GM23338 (cell line): ENCODE results near the gene TNFSF18. TPM values are rescaled to one million over a fixed set of nuclear protein-coding genes. Genes with fewer than 3 reads are reported as not detected.

Source experiments
- ATAC-seq: fragments of 200-7000 bp; cut with Tn5 transposase; 3 replicates; pipeline ENCODE4 v1.9.1; 2020
- DNase-seq: peaks from one replicate; pipeline ENCODE4 v3.0.0-alpha.2; 2015; ENCODE audit warnings: low spot score
- H2AFZ ChIP-seq: fragments of 200-600 bp; sonication (generic); 2 replicates; pipeline ENCODE4 v1.8.0; 2016; ENCODE audit warnings: antibody characterized with exemption, mild to moderate bottlenecking, moderate library complexity
- H3F3A ChIP-seq: fragments of 200-600 bp; sonication (generic); replicated peaks from 2 replicates; pipeline ENCODE4 v1.8.0; 2017; ENCODE audit warnings: antibody characterized with exemption, mixed run types, low read depth
- H3K27ac ChIP-seq: fragments of 200-600 bp; sonication (generic); 2 replicates; pipeline ENCODE4 v1.6.1; 2016; ENCODE audit warnings: low read depth
- H3K27me3 ChIP-seq: fragments of 200-600 bp; sonication (generic); 2 replicates; pipeline ENCODE4 v1.8.0; 2016; ENCODE audit warnings: mild to moderate bottlenecking, mixed run types, moderate library complexity; ENCODE audit not compliant: insufficient read depth
- H3K36me3 ChIP-seq: fragments of 200-600 bp; sonication (generic); 2 replicates; pipeline ENCODE4 v1.8.0; 2016; ENCODE audit warnings: mild to moderate bottlenecking; ENCODE audit not compliant: insufficient read depth
- H3K4me1 ChIP-seq: fragments of 200-600 bp; sonication (generic); 2 replicates; pipeline ENCODE4 v1.8.0; 2016; ENCODE audit warnings: mild to moderate bottlenecking, moderate library complexity; ENCODE audit not compliant: insufficient read depth
- H3K4me2 ChIP-seq: fragments of 200-600 bp; sonication (generic); 2 replicates; pipeline ENCODE4 v1.7.1; 2017; ENCODE audit warnings: mixed run types
- H3K4me3 ChIP-seq: fragments of 200-600 bp; sonication (generic); 2 replicates; pipeline ENCODE4 v1.6.1; 2016; ENCODE audit warnings: mixed run types
- H3K79me2 ChIP-seq: fragments of 200-600 bp; sonication (generic); replicated peaks from 2 replicates; pipeline ENCODE4 v1.8.0; 2017; ENCODE audit warnings: mild to moderate bottlenecking; ENCODE audit not compliant: insufficient read depth
- H3K9me2 ChIP-seq: fragments of 200-600 bp; sonication (generic); 2 replicates; pipeline ENCODE4 v1.8.0; 2017; ENCODE audit not compliant: insufficient read depth
- H4K20me1 ChIP-seq: fragments of 200-600 bp; sonication (generic); replicated peaks from 2 replicates; pipeline ENCODE4 v1.8.0; 2017; ENCODE audit warnings: mild to moderate bottlenecking; ENCODE audit not compliant: insufficient read depth
- H3K27ac Mint-ChIP-seq: 2 replicates; pipeline ENCODE4 v1.8.0; 2020; ENCODE audit warnings: inconsistent platforms, mild to moderate bottlenecking, moderate library complexity, mixed read lengths
- H3K27me3 Mint-ChIP-seq: 3 replicates; pipeline ENCODE4 v1.8.0; 2022; ENCODE audit warnings: low read depth, mild to moderate bottlenecking, moderate library complexity, mixed read lengths, inconsistent platforms; ENCODE audit not compliant: insufficient read depth, poor library complexity
- H3K36me3 Mint-ChIP-seq: 3 replicates; pipeline ENCODE4 v1.8.0; 2021; ENCODE audit warnings: low read depth, mild to moderate bottlenecking, inconsistent platforms, moderate library complexity, mixed read lengths
- H3K4me1 Mint-ChIP-seq: 3 replicates; pipeline ENCODE4 v1.8.0; 2020; ENCODE audit warnings: mild to moderate bottlenecking, inconsistent platforms, mixed read lengths
- H3K4me3 Mint-ChIP-seq: 3 replicates; pipeline ENCODE4 v1.8.0; 2021; ENCODE audit warnings: moderate library complexity, mild to moderate bottlenecking, inconsistent platforms, mixed read lengths
- H3K9me3 Mint-ChIP-seq: 3 replicates; pipeline ENCODE4 v1.8.0; 2020; ENCODE audit warnings: moderate library complexity, mild to moderate bottlenecking, inconsistent platforms, mixed read lengths
- CREB1 ChIP-seq: fragments of 250-450 bp; sonication (Bioruptor Pico); IDR thresholded peaks from 2 replicates; pipeline ENCODE4 v1.5.0; 2020; ENCODE audit warnings: low read depth, mild to moderate bottlenecking, moderate library complexity
- EZH2 ChIP-seq: fragments of 200-600 bp; sonication (generic); IDR thresholded peaks from one replicate; pipeline ENCODE4 v1.8.0; 2017; ENCODE audit warnings: antibody characterized with exemption, mild to moderate bottlenecking, low read depth; ENCODE audit not compliant: unreplicated experiment
- EZH2phosphoT487 ChIP-seq: fragments of 200-600 bp; sonication (generic); IDR thresholded peaks from one replicate; pipeline ENCODE4 v1.8.1; 2018; ENCODE audit warnings: antibody characterized with exemption; ENCODE audit not compliant: unreplicated experiment
- JUNB ChIP-seq: IDR thresholded peaks from one replicate; pipeline ENCODE4 v1.6.1; 2016; ENCODE audit warnings: antibody characterized with exemption; ENCODE audit not compliant: unreplicated experiment
- NANOG ChIP-seq: IDR thresholded peaks from 2 replicates; pipeline ENCODE4 v1.6.1; 2016; ENCODE audit warnings: antibody characterized with exemption, borderline replicate concordance
- ZNF114 ChIP-seq: fragments of 250-450 bp; sonication (Bioruptor Pico); IDR thresholded peaks from 2 replicates; pipeline ENCODE4 v1.5.0; 2020; ENCODE audit warnings: mild to moderate bottlenecking, moderate library complexity
- ZNF331 ChIP-seq: fragments of 250-450 bp; sonication (Bioruptor Pico); IDR thresholded peaks from 2 replicates; pipeline ENCODE4 v1.5.0; 2020; ENCODE audit warnings: low read depth, mild to moderate bottlenecking, moderate library complexity
- polyA plus RNA-seq: library from polyadenylated mRNA; unstranded; fragments of >200 nt; fragmentation: Nextera tagmentation; extraction: Ambion mirVana; gene quantifications from 2 replicates; pipeline ENCODE4 v1.2.1, GENCODE V29; 2016
- total RNA-seq: library from RNA; depleted of rRNA; stranded (reverse); fragments of >200 nt; shearing (Covaris generic); gene quantifications from 2 replicates; pipeline ENCODE4 v1.2.3, GENCODE V29; 2014
- TF ChIP-seq, protein P1 (sequence below): IDR thresholded peaks from 2 replicates; pipeline ENCODE4 v1.6.1; 2016; ENCODE audit warnings: antibody characterized with exemption
- TF ChIP-seq, protein P2 (sequence below): fragments of 250-450 bp; sonication (Bioruptor Pico); IDR thresholded peaks from 2 replicates; pipeline ENCODE4 v1.5.0; 2020; ENCODE audit warnings: mild to moderate bottlenecking, moderate library complexity
- TF ChIP-seq, protein P3 (sequence below): IDR thresholded peaks from one replicate; pipeline ENCODE4 v1.6.1; 2018; ENCODE audit warnings: antibody characterized with exemption; ENCODE audit not compliant: unreplicated experiment

Gene TNFSF18
- total and polyA plus RNA-seq, 2 experiments from 2014 or later, result not detected

DNA sequence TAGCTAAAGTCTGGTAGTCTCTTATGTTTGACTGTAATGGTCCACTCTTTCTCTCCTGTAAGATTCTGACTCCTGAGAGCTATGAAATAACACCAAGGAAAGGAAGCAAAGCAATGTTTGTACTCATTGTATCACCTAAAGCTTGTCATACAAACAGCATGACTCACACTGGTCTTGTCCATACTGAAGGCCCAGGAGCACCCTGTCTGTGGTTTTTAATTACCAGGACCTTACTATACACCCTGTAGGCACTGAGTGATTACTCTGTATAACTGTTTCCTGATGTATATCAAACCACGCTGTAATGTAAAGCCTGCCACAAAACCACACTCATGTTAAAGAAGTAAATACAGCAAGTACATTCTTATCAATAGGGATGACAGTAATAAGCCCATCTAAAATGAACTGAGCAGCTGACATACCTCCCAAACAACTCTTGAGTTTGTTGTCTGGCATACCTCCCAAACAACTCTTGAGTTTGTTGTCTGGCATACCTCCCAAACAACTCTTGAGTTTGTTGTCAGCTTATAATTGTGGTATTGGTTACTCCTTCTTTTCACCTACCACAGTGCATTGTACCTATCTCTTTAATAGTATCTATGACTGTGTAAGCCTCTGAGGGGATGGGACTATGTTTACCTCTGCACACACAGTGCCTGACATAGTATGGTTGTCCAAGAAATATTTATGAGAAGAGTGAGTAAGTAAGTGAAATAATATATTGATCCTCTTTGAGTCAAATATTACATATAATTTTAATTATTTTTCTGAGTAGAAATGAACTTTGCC is 11.6 kb upstream of the TNFSF18 start (continued):
- TF ChIP-seq ZNF331 (CRISPR knock-in tag) (no peak), EZH2 (no peak), CREB1 (no peak)
- TF ChIP-seq, protein P1, sequence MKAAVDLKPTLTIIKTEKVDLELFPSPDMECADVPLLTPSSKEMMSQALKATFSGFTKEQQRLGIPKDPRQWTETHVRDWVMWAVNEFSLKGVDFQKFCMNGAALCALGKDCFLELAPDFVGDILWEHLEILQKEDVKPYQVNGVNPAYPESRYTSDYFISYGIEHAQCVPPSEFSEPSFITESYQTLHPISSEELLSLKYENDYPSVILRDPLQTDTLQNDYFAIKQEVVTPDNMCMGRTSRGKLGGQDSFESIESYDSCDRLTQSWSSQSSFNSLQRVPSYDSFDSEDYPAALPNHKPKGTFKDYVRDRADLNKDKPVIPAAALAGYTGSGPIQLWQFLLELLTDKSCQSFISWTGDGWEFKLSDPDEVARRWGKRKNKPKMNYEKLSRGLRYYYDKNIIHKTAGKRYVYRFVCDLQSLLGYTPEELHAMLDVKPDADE, result no peak

DNA sequence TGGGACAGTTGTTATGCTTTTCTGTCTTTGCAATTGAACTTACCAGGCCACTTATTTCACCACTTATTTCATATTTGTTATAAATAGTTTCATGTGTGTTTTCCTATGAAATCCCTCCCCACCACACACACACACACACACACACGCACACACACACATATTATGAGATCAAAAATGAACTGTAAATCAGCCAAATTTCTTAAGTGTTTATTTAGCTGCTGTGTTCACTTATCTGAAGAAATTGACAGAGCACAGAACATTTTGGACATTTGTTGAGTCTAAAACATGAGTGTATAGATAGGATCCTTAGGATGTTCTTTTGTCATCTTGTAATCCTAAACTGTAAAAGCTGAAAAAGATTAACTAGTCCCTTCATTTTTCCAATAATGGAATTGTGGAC is 7.8 kb upstream of the TNFSF18 start:
- Mint-ChIP-seq H3K27me3 (no peaks in the 10 kb centered on the region), H3K9me3 (no peaks in the 10 kb centered on the region), H3K4me1 (no peaks in the 10 kb centered on the region), H3K36me3 (no peaks in the 10 kb centered on the region), H3K4me3 (no peak overlapping the region), H3K27ac (no peak overlapping the region)
- Histone ChIP-seq H3K4me3 (no peak overlapping the region), H3K27me3 (no peaks in the 10 kb centered on the region), H3K4me1 (no peaks in the 10 kb centered on the region), H3K36me3 (no peaks in the 10 kb centered on the region), H3K27ac (no peak overlapping the region), H3K79me2 (no peaks in the 10 kb centered on the region), H3K4me2 (no peak overlapping the region), H3F3A (no peaks in the 10 kb centered on the region), H3K9me2 (peaks cover 5% of the 10 kb centered on the region; the same call in 1 of the 2 replicates), H2AFZ (no peak overlapping the region), H4K20me1 (no peaks in the 10 kb centered on the region)
- DNase-seq (no peak), ATAC-seq (no peak)
- TF ChIP-seq, protein P1, result no peak
- TF ChIP-seq EZH2phosphoT487 (no peak), EZH2 (no peak), JUNB (no peak), NANOG (no peak), ZNF114 (CRISPR knock-in tag) (no peak), ZNF331 (CRISPR knock-in tag) (no peak)
- TF ChIP-seq, protein P2, sequence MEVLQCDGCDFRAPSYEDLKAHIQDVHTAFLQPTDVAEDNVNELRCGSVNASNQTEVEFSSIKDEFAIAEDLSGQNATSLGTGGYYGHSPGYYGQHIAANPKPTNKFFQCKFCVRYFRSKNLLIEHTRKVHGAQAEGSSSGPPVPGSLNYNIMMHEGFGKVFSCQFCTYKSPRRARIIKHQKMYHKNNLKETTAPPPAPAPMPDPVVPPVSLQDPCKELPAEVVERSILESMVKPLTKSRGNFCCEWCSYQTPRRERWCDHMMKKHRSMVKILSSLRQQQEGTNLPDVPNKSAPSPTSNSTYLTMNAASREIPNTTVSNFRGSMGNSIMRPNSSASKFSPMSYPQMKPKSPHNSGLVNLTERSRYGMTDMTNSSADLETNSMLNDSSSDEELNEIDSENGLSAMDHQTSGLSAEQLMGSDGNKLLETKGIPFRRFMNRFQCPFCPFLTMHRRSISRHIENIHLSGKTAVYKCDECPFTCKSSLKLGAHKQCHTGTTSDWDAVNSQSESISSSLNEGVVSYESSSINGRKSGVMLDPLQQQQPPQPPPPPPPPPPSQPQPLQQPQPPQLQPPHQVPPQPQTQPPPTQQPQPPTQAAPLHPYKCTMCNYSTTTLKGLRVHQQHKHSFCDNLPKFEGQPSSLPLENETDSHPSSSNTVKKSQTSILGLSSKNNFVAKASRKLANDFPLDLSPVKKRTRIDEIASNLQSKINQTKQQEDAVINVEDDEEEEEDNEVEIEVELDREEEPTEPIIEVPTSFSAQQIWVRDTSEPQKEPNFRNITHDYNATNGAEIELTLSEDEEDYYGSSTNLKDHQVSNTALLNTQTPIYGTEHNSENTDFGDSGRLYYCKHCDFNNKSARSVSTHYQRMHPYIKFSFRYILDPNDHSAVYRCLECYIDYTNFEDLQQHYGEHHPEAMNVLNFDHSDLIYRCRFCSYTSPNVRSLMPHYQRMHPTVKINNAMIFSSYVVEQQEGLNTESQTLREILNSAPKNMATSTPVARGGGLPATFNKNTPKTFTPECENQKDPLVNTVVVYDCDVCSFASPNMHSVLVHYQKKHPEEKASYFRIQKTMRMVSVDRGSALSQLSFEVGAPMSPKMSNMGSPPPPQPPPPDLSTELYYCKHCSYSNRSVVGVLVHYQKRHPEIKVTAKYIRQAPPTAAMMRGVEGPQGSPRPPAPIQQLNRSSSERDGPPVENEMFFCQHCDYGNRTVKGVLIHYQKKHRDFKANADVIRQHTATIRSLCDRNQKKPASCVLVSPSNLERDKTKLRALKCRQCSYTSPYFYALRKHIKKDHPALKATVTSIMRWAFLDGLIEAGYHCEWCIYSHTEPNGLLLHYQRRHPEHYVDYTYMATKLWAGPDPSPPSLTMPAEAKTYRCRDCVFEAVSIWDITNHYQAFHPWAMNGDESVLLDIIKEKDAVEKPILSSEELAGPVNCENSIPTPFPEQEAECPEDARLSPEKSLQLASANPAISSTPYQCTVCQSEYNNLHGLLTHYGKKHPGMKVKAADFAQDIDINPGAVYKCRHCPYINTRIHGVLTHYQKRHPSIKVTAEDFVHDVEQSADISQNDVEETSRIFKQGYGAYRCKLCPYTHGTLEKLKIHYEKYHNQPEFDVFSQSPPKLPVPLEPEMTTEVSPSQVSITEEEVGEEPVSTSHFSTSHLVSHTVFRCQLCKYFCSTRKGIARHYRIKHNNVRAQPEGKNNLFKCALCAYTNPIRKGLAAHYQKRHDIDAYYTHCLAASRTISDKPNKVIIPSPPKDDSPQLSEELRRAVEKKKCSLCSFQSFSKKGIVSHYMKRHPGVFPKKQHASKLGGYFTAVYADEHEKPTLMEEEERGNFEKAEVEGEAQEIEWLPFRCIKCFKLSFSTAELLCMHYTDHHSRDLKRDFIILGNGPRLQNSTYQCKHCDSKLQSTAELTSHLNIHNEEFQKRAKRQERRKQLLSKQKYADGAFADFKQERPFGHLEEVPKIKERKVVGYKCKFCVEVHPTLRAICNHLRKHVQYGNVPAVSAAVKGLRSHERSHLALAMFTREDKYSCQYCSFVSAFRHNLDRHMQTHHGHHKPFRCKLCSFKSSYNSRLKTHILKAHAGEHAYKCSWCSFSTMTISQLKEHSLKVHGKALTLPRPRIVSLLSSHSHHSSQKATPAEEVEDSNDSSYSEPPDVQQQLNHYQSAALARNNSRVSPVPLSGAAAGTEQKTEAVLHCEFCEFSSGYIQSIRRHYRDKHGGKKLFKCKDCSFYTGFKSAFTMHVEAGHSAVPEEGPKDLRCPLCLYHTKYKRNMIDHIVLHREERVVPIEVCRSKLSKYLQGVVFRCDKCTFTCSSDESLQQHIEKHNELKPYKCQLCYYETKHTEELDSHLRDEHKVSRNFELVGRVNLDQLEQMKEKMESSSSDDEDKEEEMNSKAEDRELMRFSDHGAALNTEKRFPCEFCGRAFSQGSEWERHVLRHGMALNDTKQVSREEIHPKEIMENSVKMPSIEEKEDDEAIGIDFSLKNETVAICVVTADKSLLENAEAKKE, result no peak
- TF ChIP-seq, protein P3, sequence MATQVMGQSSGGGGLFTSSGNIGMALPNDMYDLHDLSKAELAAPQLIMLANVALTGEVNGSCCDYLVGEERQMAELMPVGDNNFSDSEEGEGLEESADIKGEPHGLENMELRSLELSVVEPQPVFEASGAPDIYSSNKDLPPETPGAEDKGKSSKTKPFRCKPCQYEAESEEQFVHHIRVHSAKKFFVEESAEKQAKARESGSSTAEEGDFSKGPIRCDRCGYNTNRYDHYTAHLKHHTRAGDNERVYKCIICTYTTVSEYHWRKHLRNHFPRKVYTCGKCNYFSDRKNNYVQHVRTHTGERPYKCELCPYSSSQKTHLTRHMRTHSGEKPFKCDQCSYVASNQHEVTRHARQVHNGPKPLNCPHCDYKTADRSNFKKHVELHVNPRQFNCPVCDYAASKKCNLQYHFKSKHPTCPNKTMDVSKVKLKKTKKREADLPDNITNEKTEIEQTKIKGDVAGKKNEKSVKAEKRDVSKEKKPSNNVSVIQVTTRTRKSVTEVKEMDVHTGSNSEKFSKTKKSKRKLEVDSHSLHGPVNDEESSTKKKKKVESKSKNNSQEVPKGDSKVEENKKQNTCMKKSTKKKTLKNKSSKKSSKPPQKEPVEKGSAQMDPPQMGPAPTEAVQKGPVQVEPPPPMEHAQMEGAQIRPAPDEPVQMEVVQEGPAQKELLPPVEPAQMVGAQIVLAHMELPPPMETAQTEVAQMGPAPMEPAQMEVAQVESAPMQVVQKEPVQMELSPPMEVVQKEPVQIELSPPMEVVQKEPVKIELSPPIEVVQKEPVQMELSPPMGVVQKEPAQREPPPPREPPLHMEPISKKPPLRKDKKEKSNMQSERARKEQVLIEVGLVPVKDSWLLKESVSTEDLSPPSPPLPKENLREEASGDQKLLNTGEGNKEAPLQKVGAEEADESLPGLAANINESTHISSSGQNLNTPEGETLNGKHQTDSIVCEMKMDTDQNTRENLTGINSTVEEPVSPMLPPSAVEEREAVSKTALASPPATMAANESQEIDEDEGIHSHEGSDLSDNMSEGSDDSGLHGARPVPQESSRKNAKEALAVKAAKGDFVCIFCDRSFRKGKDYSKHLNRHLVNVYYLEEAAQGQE, result no peak
